ENCODE measurements around the gene DEFB124.
"Not testable (repeated sequence)": the region's sequence is repeated elsewhere in the genome, so short reads cannot be mapped to it uniquely, and the experiment has no call there.

The DEFB124 gene

GRCh38 chr20:31474758-31475427 lies at the start of gene DEFB124, which contains the start of gene REM1:
Gene DEFB124 (minus strand): TSS chr20:31475127. CDS start chr20:31473013, 2,114 bp downstream.
Gene REM1 (plus strand): TSS chr20:31475288. CDS start chr20:31476446, 1,158 bp downstream.
- H3K4me3 ChIP-seq = no peak within 1 kb of the TSS
- no peaks in the 10 kb centered on the region for H3K9me3 ChIP-seq (ENCODE audit: low read depth, low read length)
- DNase-seq (ENCODE audit: low read depth, low spot score) = no peak
- no peak within 1 kb of the TSS for H3K27ac ChIP-seq
- H3K36me3 ChIP-seq (ENCODE audit: insufficient read depth, low read length) = no peaks in the 10 kb centered on the region
- TF ChIP-seq EZH2 (IDR thresholded peaks at IDR 0.05) (no peak), FOXP2 (optimal IDR thresholded peaks at IDR 0.05; ENCODE audit: control extremely low read depth, extremely low read length, insufficient read depth) (no peak), POLR2AphosphoS5 (IDR thresholded peaks at IDR 0.05; ENCODE audit: borderline replicate concordance, low read depth, low read length) (no peak)
- H3K9ac ChIP-seq (ENCODE audit: insufficient read length) = no peak within 1 kb of the TSS

- no peaks in the 10 kb centered on the region for H3K9me3 ChIP-seq (ENCODE audit: low read depth, low read length)
- no peak for TF ChIP-seq FOXP2 (optimal IDR thresholded peaks at IDR 0.05; ENCODE audit: control extremely low read depth, extremely low read length, insufficient read depth)
- TF ChIP-seq POLR2AphosphoS5 (IDR thresholded peaks at IDR 0.05; ENCODE audit: borderline replicate concordance, low read depth, low read length) = no peak
- TF ChIP-seq EZH2 (IDR thresholded peaks at IDR 0.05) = no peak
- H3K4me3 ChIP-seq = no peak overlapping the region
- H3K27ac ChIP-seq = no peak overlapping the region
- no peak overlapping the region for H3K9ac ChIP-seq (ENCODE audit: insufficient read length)
- DNase-seq (ENCODE audit: low read depth, low spot score) = no peak
- peaks cover 20% of the 10 kb centered on the region for H3K36me3 ChIP-seq (ENCODE audit: insufficient read depth, low read length)
These were observed 48.7 kb upstream of the DEFB124 start for GRCh38 chr20:31523361-31524283.

- Histone ChIP-seq H3K4me3 (no peak overlapping the region), H3K27ac (no peak overlapping the region), H3K9me3 (ENCODE audit: low read depth, low read length) (no peaks in the 10 kb centered on the region), H3K9ac (ENCODE audit: insufficient read length) (no peak overlapping the region), H3K36me3 (ENCODE audit: insufficient read depth, low read length) (peaks cover 13% of the 10 kb centered on the region)
- DNase-seq (ENCODE audit: low read depth, low spot score) = no peak
- TF ChIP-seq POLR2AphosphoS5 (IDR thresholded peaks at IDR 0.05; ENCODE audit: borderline replicate concordance, low read depth, low read length) (no peak), EZH2 (IDR thresholded peaks at IDR 0.05) (no peak), FOXP2 (optimal IDR thresholded peaks at IDR 0.05; ENCODE audit: control extremely low read depth, extremely low read length, insufficient read depth) (no peak)
These were observed 47.8 kb upstream of the DEFB124 start for GRCh38 chr20:31522731-31523130.

GRCh38 chr20:31521267-31521666 lies 46.3 kb upstream of the DEFB124 start:
- H3K9me3 ChIP-seq (ENCODE audit: low read depth, low read length) = not testable (repeated sequence)
- peaks cover 13% of the 10 kb centered on the region; the same call in 1 of the 2 replicates for H3K36me3 ChIP-seq (ENCODE audit: insufficient read depth, low read length)

GRCh38 chr20:31517373-31517772 lies 42.4 kb upstream of the DEFB124 start:
- H3K4me3 ChIP-seq = no peak overlapping the region
- TF ChIP-seq FOXP2 (optimal IDR thresholded peaks at IDR 0.05; ENCODE audit: control extremely low read depth, extremely low read length, insufficient read depth) = no peak
- no peak for TF ChIP-seq POLR2AphosphoS5 (IDR thresholded peaks at IDR 0.05; ENCODE audit: borderline replicate concordance, low read depth, low read length)
- TF ChIP-seq EZH2 (IDR thresholded peaks at IDR 0.05) = no peak
- H3K9ac ChIP-seq (ENCODE audit: insufficient read length) = no peak overlapping the region
- H3K9me3 ChIP-seq (ENCODE audit: low read depth, low read length) = no peaks in the 10 kb centered on the region
- DNase-seq (ENCODE audit: low read depth, low spot score) = no peak
- peaks cover 17% of the 10 kb centered on the region for H3K36me3 ChIP-seq (ENCODE audit: insufficient read depth, low read length)
- H3K27ac ChIP-seq = no peak overlapping the region

More at GRCh38 chr20:31521267-31521666, 46.3 kb upstream of the DEFB124 start:
- H3K9ac ChIP-seq (ENCODE audit: insufficient read length); DNase-seq (ENCODE audit: low read depth, low spot score); H3K27ac ChIP-seq; H3K4me3 ChIP-seq: not testable (repeated sequence)

- Histone ChIP-seq H3K36me3 (ENCODE audit: insufficient read depth, low read length) (peaks cover 17% of the 10 kb centered on the region), H3K4me3 (no peak overlapping the region), H3K9me3 (ENCODE audit: low read depth, low read length) (no peaks in the 10 kb centered on the region), H3K9ac (ENCODE audit: insufficient read length) (no peak overlapping the region), H3K27ac (no peak overlapping the region)
- TF ChIP-seq POLR2AphosphoS5 (IDR thresholded peaks at IDR 0.05; ENCODE audit: borderline replicate concordance, low read depth, low read length) = no peak
- TF ChIP-seq FOXP2 (optimal IDR thresholded peaks at IDR 0.05; ENCODE audit: control extremely low read depth, extremely low read length, insufficient read depth) = no peak
- no peak for TF ChIP-seq EZH2 (IDR thresholded peaks at IDR 0.05)
- DNase-seq (ENCODE audit: low read depth, low spot score) = no peak
These were observed 41.7 kb upstream of the DEFB124 start for GRCh38 chr20:31516651-31517050.

GRCh38 chr20:31516166-31516565 lies 41.2 kb upstream of the DEFB124 start:
- TF ChIP-seq POLR2AphosphoS5 (IDR thresholded peaks at IDR 0.05; ENCODE audit: borderline replicate concordance, low read depth, low read length) (no peak), EZH2 (IDR thresholded peaks at IDR 0.05) (no peak), FOXP2 (optimal IDR thresholded peaks at IDR 0.05; ENCODE audit: control extremely low read depth, extremely low read length, insufficient read depth) (no peak)
- no peak overlapping the region for H3K27ac ChIP-seq
- H3K36me3 ChIP-seq (ENCODE audit: insufficient read depth, low read length) = peaks cover 17% of the 10 kb centered on the region
- H3K9me3 ChIP-seq (ENCODE audit: low read depth, low read length) = no peaks in the 10 kb centered on the region
- H3K4me3 ChIP-seq = peak overlapping the region; percentile 89; the same call in 1 of the 2 replicates
- no peak for DNase-seq (ENCODE audit: low read depth, low spot score)
- H3K9ac ChIP-seq (ENCODE audit: insufficient read length) = no peak overlapping the region

- Histone ChIP-seq H3K9me3 (ENCODE audit: low read depth, low read length) (no peaks in the 10 kb centered on the region), H3K36me3 (ENCODE audit: insufficient read depth, low read length) (peaks cover 15% of the 10 kb centered on the region), H3K4me3 (peak overlapping the region; percentile 89), H3K27ac (no peak overlapping the region), H3K9ac (ENCODE audit: insufficient read length) (peak overlapping the region; percentile 85)
- no peak for DNase-seq (ENCODE audit: low read depth, low spot score)
- TF ChIP-seq EZH2 (IDR thresholded peaks at IDR 0.05) (no peak), FOXP2 (optimal IDR thresholded peaks at IDR 0.05; ENCODE audit: control extremely low read depth, extremely low read length, insufficient read depth) (no peak), POLR2AphosphoS5 (IDR thresholded peaks at IDR 0.05; ENCODE audit: borderline replicate concordance, low read depth, low read length) (no peak)
These were observed 40.8 kb upstream of the DEFB124 start for GRCh38 chr20:31515775-31516107.
